IPS DF 4.7 (cell line): ENCODE results near the gene LFNG.

Experiments used
- DNase-seq: peaks from one replicate; pipeline ENCODE4 v3.0.0-alpha.2; 2013; ENCODE audit warnings: low spot score; ENCODE audit errors: extremely low read depth

LFNG gene

DNA sequence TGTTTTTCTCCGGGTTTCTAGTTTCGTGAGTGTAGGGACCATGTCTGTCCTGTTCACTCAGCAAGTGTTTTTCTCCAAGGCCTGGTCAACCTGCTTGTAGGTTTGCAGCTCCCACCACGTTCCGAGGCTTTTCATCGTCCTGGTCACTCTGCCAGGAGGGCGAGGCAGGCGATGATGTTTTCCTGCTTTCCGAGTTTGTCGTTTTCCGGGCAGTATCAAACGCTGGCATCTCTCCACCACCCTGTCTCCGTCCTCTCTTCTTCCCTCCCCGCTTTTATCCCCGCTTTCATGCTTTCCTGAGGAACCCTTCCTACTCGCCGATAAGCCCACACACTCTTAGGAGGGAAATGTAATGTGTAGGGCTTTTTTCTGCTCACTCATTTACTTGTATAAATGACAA, 50.4 kb downstream of the LFNG start:
- no peak for DNase-seq

GRCh38 chr7:2571409-2571808, 51.8 kb downstream of the LFNG start:
- no peak for DNase-seq

DNA sequence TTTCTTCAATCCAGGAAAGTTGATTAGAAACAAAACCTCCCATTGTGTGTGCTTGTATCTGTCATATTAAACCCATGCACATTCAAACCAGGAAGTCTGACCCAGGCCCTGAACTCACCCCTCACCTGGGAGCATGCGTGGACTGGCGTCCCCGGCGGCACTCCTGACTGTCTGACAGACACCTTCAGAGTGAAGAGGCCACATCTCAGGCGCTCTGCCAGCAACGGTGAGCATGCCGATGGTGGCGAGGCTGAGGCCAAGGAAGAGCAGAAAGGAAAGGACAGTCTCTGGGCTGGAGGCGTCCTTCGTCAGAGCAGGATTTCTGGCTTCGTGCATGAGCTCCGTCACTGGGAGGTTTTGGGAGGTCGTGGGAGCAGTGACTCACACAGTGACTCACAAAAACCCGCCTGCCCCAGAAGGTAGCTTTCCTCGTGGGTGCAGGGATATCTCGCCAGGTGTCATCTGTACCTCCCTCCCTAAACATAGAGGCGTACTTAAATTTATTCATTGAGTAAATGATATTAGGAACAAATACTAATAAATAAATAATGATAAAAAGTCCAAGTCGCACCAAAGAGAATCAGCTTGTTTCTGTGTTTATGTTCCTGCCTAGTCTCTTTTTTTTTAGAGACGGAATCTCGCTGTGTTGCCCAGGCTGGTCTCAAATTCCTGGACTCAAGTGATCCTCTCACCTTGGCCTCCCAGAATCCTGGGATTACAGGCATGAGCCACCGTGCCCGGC, 52.7 kb downstream of the LFNG start:
- DNase-seq = no peak

DNA sequence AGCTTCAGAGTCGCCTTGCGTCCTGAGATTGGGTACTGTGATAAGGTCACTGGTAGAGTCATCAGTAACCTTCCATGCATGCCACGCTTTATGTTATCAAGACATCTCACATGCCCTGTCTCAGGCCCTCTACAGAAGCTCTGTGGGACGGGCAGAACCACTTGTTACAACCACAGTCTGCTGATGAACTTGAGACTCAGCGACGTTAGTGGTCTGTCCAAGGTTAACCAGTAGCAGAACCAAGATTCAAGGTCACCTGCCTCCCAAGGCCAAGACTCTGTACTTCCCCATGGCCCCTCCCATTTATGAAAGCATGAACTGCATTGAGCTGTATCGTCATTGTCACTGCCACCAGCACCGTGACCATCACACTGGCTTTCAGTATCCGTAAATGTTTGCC, 54.2 kb downstream of the LFNG start:
- DNase-seq = no peak

DNA sequence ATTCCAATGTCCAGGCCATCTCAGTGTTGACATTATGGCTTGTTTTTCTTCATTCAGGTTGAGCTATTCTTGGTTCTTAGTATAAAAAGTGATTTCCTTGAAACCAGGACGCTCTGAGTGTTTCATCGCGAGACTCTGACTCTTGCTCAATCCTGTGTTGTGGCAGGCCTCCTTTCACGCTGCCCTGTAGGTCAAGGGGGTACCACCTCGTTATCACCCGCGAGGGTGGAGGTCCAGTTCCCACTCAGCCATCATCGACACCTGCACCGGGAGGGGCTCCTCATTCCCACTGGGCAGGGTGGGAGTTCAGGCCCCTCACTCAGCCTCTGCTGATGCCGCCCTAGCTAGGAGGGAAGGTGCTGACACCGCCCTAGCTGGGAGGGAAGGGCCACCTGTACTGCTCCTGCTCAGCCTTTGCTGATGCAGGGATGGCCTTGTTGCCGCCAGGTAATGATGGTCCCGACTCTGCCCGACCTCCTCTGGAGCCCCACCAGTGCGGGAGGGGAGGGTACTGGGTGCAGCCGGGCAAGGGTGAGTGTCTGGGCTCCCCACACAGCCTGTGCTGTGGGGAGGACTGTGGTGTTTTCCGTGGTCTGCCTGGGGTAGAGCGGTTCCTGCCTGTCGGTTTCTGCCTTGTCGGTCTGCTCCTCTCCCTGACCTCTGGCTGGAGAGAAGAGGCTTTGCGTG, 55.6 kb downstream of the LFNG start:
- no peak for DNase-seq

GRCh38 chr7:2575733-2576340, 56.3 kb downstream of the LFNG start:
- no peak for DNase-seq

- no peak for DNase-seq
Measured at GRCh38 chr7:2576742-2577491, 57.3 kb downstream of the LFNG start.
